Ureter (tissue), 1 donor: ENCODE results near the gene DNMBP. TPM values are rescaled to one million over a fixed set of nuclear protein-coding genes. Genes with fewer than 3 reads are reported as not detected.

Experiments
- DNase-seq: peaks from one replicate; pipeline ENCODE4 v3.0.0-alpha.2; 2020; ENCODE audit warnings: low spot score
- total RNA-seq: library from RNA; stranded (reverse); gene quantifications from one replicate; pipeline ENCODE4 v1.2.4, GENCODE V29; 2023
- donor health status: DM: yes; HTN: yes; CAD: no.

Gene DNMBP
- 54.6 TPM for total RNA-seq

GRCh38 chr10:100009793-100010676 lies at the start of gene DNMBP:
TSS of gene DNMBP (minus strand) at chr10:100009947. CDS start at chr10:99972124, 37,823 bp downstream.
- peak; percentile 83 for DNase-seq

GRCh38 chr10:100057948-100058347 lies 48.2 kb upstream of the DNMBP start:
- no peak for DNase-seq

- no peak for DNase-seq
Measured at GRCh38 chr10:100053686-100054460, 44.1 kb upstream of the DNMBP start.

- peak; percentile 90 for DNase-seq
Measured at GRCh38 chr10:100046021-100046486, 36.3 kb upstream of the DNMBP start.

- no peak for DNase-seq
Measured at GRCh38 chr10:100045592-100045991, 35.8 kb upstream of the DNMBP start.

GRCh38 chr10:100043796-100044195 lies 34.0 kb upstream of the DNMBP start:
- peak; percentile 57 for DNase-seq

- DNase-seq, result peak; percentile 55
Measured at GRCh38 chr10:100043344-100043743, 33.6 kb upstream of the DNMBP start.

GRCh38 chr10:100041306-100042002 lies 31.7 kb upstream of the DNMBP start:
- no peak for DNase-seq

- DNase-seq, result no peak
Measured at GRCh38 chr10:100038561-100039071, 28.9 kb upstream of the DNMBP start.

GRCh38 chr10:100037758-100038315 lies 28.1 kb upstream of the DNMBP start:
- DNase-seq, result no peak

- no peak for DNase-seq
Measured at GRCh38 chr10:100036850-100037249, 27.1 kb upstream of the DNMBP start.

GRCh38 chr10:100033766-100034418 lies 24.1 kb upstream of the DNMBP start:
- DNase-seq, result no peak

GRCh38 chr10:100027416-100027815 lies 17.7 kb upstream of the DNMBP start:
- DNase-seq, result no peak

- no peak for DNase-seq
Measured at GRCh38 chr10:100025576-100025975, 15.8 kb upstream of the DNMBP start.

GRCh38 chr10:100024748-100025147 lies 15.0 kb upstream of the DNMBP start:
- no peak for DNase-seq

- DNase-seq, result no peak
Measured at GRCh38 chr10:100022403-100022802, 12.7 kb upstream of the DNMBP start.

- DNase-seq, result no peak
Measured at GRCh38 chr10:100021322-100021721, 11.6 kb upstream of the DNMBP start.

- DNase-seq, result no peak
Measured at GRCh38 chr10:100020886-100021253, 11.1 kb upstream of the DNMBP start.

- DNase-seq, result no peak
Measured at GRCh38 chr10:100020142-100020885, 10.6 kb upstream of the DNMBP start.

- no peak for DNase-seq
Measured at GRCh38 chr10:100019787-100020141, 10.0 kb upstream of the DNMBP start.
